C4-2B (cell line): ENCODE measurements around the gene FNDC3B.
"Not testable (repeated sequence)": the region's sequence is repeated elsewhere in the genome, so short reads cannot be mapped to it uniquely, and the experiment has no call there.

Source experiments
- ZFX ChIP-seq: fragments of 450-650 bp; IDR thresholded peaks from 2 replicates; pipeline ENCODE4 v1.6.1; 2017
- TF ChIP-seq, protein P1 (sequence below): fragments of 450-650 bp; conservative IDR thresholded peaks from 2 replicates; pipeline ENCODE4 v1.5.1; 2017; ENCODE audit warnings: mild to moderate bottlenecking

DNA sequence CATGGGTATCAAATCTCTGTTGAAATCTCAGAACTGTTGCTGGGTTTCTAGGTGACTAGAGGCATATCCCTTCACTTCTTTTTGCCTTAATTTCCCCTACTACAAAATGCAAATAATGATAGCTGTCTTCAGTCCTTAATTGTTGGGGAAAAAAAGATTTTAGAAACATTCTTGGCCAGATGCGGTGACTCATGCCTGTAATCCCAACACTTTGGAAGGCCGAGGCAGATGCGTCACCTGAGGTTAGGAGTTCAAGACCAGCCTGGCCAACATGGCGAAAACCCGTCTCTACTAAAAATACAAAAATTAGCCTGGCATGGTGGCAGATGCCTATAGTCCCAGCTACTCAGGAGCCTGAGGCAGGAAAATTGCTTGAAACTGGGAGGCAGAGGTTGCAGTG, 329.2 kb downstream of the FNDC3B start:
- TF ChIP-seq, protein P1, sequence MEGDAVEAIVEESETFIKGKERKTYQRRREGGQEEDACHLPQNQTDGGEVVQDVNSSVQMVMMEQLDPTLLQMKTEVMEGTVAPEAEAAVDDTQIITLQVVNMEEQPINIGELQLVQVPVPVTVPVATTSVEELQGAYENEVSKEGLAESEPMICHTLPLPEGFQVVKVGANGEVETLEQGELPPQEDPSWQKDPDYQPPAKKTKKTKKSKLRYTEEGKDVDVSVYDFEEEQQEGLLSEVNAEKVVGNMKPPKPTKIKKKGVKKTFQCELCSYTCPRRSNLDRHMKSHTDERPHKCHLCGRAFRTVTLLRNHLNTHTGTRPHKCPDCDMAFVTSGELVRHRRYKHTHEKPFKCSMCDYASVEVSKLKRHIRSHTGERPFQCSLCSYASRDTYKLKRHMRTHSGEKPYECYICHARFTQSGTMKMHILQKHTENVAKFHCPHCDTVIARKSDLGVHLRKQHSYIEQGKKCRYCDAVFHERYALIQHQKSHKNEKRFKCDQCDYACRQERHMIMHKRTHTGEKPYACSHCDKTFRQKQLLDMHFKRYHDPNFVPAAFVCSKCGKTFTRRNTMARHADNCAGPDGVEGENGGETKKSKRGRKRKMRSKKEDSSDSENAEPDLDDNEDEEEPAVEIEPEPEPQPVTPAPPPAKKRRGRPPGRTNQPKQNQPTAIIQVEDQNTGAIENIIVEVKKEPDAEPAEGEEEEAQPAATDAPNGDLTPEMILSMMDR = not testable (repeated sequence)
- TF ChIP-seq ZFX = not testable (repeated sequence)
